ENCODE results near the gene SIK1. TPM values are rescaled to one million over a fixed set of nuclear protein-coding genes. Genes with fewer than 3 reads are reported as not detected.
"Not testable (repeated sequence)": the region's sequence is repeated elsewhere in the genome, so short reads cannot be mapped to it uniquely, and the experiment has no call there.

SIK1 gene
- total RNA-seq, 2 experiments from 2014 or later, result 314 to 317 TPM

GRCh38 chr21:43450287-43450686 lies 23.4 kb upstream of the SIK1 start:
- H3K27ac Mint-ChIP-seq; DNase-seq; H3K9me3 ChIP-seq (ENCODE audit: control insufficient read depth in 1 of 2, insufficient read depth in 1 of 2, low read length in 2 of 2); ATAC-seq (ENCODE audit: poor library complexity); H3K9me3 Mint-ChIP-seq; H3K27me3 Mint-ChIP-seq; CTCF ChIA-PET; H3K36me3 ChIP-seq (ENCODE audit: insufficient read depth, low read length); H3K27ac ChIP-seq (ENCODE audit: low read depth in 1 of 2, low read length in 2 of 2); H3K36me3 Mint-ChIP-seq (ENCODE audit: low read depth); H3K4me3 Mint-ChIP-seq; POLR2A ChIA-PET; H3K4me3 ChIP-seq (ENCODE audit: low read length); H3K4me1 Mint-ChIP-seq (ENCODE audit: low read depth); H3K27me3 ChIP-seq (ENCODE audit: control insufficient read depth in 1 of 2, insufficient read depth in 2 of 2, low read length in 2 of 2); H3K4me1 ChIP-seq (ENCODE audit: insufficient read depth, low read length); intact Hi-C loops (cut with DNase I, micrococcal nuclease): not testable (repeated sequence)

GRCh38 chr21:43447353-43447977 lies 20.5 kb upstream of the SIK1 start:
- ATAC-seq (ENCODE audit: poor library complexity); H3K9me3 ChIP-seq (ENCODE audit: control insufficient read depth in 1 of 2, insufficient read depth in 1 of 2, low read length in 2 of 2): not testable (repeated sequence)

GRCh38 chr21:43446277-43446932 lies 19.5 kb upstream of the SIK1 start:
- H3K9me3 Mint-ChIP-seq; H3K4me3 Mint-ChIP-seq; intact Hi-C loops (cut with DNase I, micrococcal nuclease); CTCF ChIA-PET; H3K27me3 Mint-ChIP-seq; H3K9me3 ChIP-seq (ENCODE audit: control insufficient read depth in 1 of 2, insufficient read depth in 1 of 2, low read length in 2 of 2); POLR2A ChIA-PET; DNase-seq; H3K4me1 ChIP-seq (ENCODE audit: insufficient read depth, low read length); H3K27me3 ChIP-seq (ENCODE audit: control insufficient read depth in 1 of 2, insufficient read depth in 2 of 2, low read length in 2 of 2); H3K4me1 Mint-ChIP-seq (ENCODE audit: low read depth); H3K27ac ChIP-seq (ENCODE audit: low read depth in 1 of 2, low read length in 2 of 2); ATAC-seq (ENCODE audit: poor library complexity); H3K36me3 Mint-ChIP-seq (ENCODE audit: low read depth); H3K36me3 ChIP-seq (ENCODE audit: insufficient read depth, low read length); H3K27ac Mint-ChIP-seq; H3K4me3 ChIP-seq (ENCODE audit: low read length): not testable (repeated sequence)

More at GRCh38 chr21:43447353-43447977, 20.5 kb upstream of the SIK1 start:
- H3K4me1 ChIP-seq (ENCODE audit: insufficient read depth, low read length); H3K27ac Mint-ChIP-seq; H3K27me3 ChIP-seq (ENCODE audit: control insufficient read depth in 1 of 2, insufficient read depth in 2 of 2, low read length in 2 of 2); intact Hi-C loops (cut with DNase I, micrococcal nuclease); H3K4me3 ChIP-seq (ENCODE audit: low read length); CTCF ChIA-PET; H3K9me3 Mint-ChIP-seq; H3K27me3 Mint-ChIP-seq; H3K4me1 Mint-ChIP-seq (ENCODE audit: low read depth); DNase-seq; H3K36me3 Mint-ChIP-seq (ENCODE audit: low read depth); POLR2A ChIA-PET; H3K4me3 Mint-ChIP-seq; H3K27ac ChIP-seq (ENCODE audit: low read depth in 1 of 2, low read length in 2 of 2); H3K36me3 ChIP-seq (ENCODE audit: insufficient read depth, low read length): not testable (repeated sequence)

GRCh38 chr21:43444524-43444923 lies 17.6 kb upstream of the SIK1 start:
- CTCF ChIA-PET; H3K36me3 Mint-ChIP-seq (ENCODE audit: low read depth); H3K4me1 Mint-ChIP-seq (ENCODE audit: low read depth); POLR2A ChIA-PET; H3K27me3 Mint-ChIP-seq; H3K36me3 ChIP-seq (ENCODE audit: insufficient read depth, low read length); intact Hi-C loops (cut with DNase I, micrococcal nuclease); H3K27me3 ChIP-seq (ENCODE audit: control insufficient read depth in 1 of 2, insufficient read depth in 2 of 2, low read length in 2 of 2); H3K27ac ChIP-seq (ENCODE audit: low read depth in 1 of 2, low read length in 2 of 2); H3K9me3 ChIP-seq (ENCODE audit: control insufficient read depth in 1 of 2, insufficient read depth in 1 of 2, low read length in 2 of 2); DNase-seq; H3K4me3 ChIP-seq (ENCODE audit: low read length); H3K9me3 Mint-ChIP-seq; H3K27ac Mint-ChIP-seq; H3K4me3 Mint-ChIP-seq; H3K4me1 ChIP-seq (ENCODE audit: insufficient read depth, low read length): not testable (repeated sequence)
- peak; percentile 59 for ATAC-seq (ENCODE audit: poor library complexity)

GRCh38 chr21:43442571-43442970 lies 15.6 kb upstream of the SIK1 start:
- not testable (repeated sequence) for ATAC-seq (ENCODE audit: poor library complexity)

GRCh38 chr21:43440835-43441727 lies 14.2 kb upstream of the SIK1 start:
- H3K4me1 Mint-ChIP-seq (ENCODE audit: low read depth); H3K27me3 ChIP-seq (ENCODE audit: control insufficient read depth in 1 of 2, insufficient read depth in 2 of 2, low read length in 2 of 2); CTCF ChIA-PET; H3K9me3 Mint-ChIP-seq; intact Hi-C loops (cut with DNase I, micrococcal nuclease); H3K27ac Mint-ChIP-seq; H3K27ac ChIP-seq (ENCODE audit: low read depth in 1 of 2, low read length in 2 of 2); H3K27me3 Mint-ChIP-seq; H3K9me3 ChIP-seq (ENCODE audit: control insufficient read depth in 1 of 2, insufficient read depth in 1 of 2, low read length in 2 of 2); H3K36me3 Mint-ChIP-seq (ENCODE audit: low read depth); H3K36me3 ChIP-seq (ENCODE audit: insufficient read depth, low read length); H3K4me3 ChIP-seq (ENCODE audit: low read length); POLR2A ChIA-PET; ATAC-seq (ENCODE audit: poor library complexity); H3K4me1 ChIP-seq (ENCODE audit: insufficient read depth, low read length); DNase-seq; H3K4me3 Mint-ChIP-seq: not testable (repeated sequence)

More at GRCh38 chr21:43442571-43442970, 15.6 kb upstream of the SIK1 start:
- POLR2A ChIA-PET; H3K4me3 Mint-ChIP-seq; H3K27me3 Mint-ChIP-seq; H3K4me1 ChIP-seq (ENCODE audit: insufficient read depth, low read length); H3K4me1 Mint-ChIP-seq (ENCODE audit: low read depth); H3K4me3 ChIP-seq (ENCODE audit: low read length); H3K27ac ChIP-seq (ENCODE audit: low read depth in 1 of 2, low read length in 2 of 2); H3K27ac Mint-ChIP-seq; CTCF ChIA-PET; H3K27me3 ChIP-seq (ENCODE audit: control insufficient read depth in 1 of 2, insufficient read depth in 2 of 2, low read length in 2 of 2); intact Hi-C loops (cut with DNase I, micrococcal nuclease); H3K9me3 ChIP-seq (ENCODE audit: control insufficient read depth in 1 of 2, insufficient read depth in 1 of 2, low read length in 2 of 2); DNase-seq; H3K36me3 Mint-ChIP-seq (ENCODE audit: low read depth); H3K36me3 ChIP-seq (ENCODE audit: insufficient read depth, low read length); H3K9me3 Mint-ChIP-seq: not testable (repeated sequence)
